Astrocyte (in vitro differentiated cells and primary cell): ENCODE measurements around the gene RTKN. TPM values are rescaled to one million over a fixed set of nuclear protein-coding genes. Genes with fewer than 3 reads are reported as not detected.
A peak's percentile ranks its signal among the peaks of the same experiment; 100 is the strongest.

Source experiments
- DNase-seq: peaks from one replicate; pipeline ENCODE4 v3.0.0-alpha.2; 2010; ENCODE audit warnings: low read depth
- FAIRE-seq: peaks from 2 replicates; lab custom pipeline; 2011; peaks lifted over from hg19 to GRCh38; lab: Jason Lieb, UNC
- H2AFZ ChIP-seq: 2 replicates; pipeline ENCODE4 v1.6.0; 2012; ENCODE audit warnings: low read depth, low read length, inconsistent platforms
- H3K27ac ChIP-seq: 2 replicates; pipeline ENCODE4 v1.5.1; 2011; ENCODE audit warnings: low read depth, low read length, inconsistent platforms
- H3K27me3 ChIP-seq: 2 replicates; pipeline ENCODE4 v1.6.0; 2011; ENCODE audit warnings: low read length, inconsistent platforms; ENCODE audit not compliant: insufficient read depth
- H3K36me3 ChIP-seq: 2 replicates; pipeline ENCODE4 v1.5.1; 2011; ENCODE audit warnings: low read length, inconsistent platforms; ENCODE audit not compliant: insufficient read depth
- H3K4me1 ChIP-seq: 2 replicates; pipeline ENCODE4 v1.5.1; 2011; ENCODE audit warnings: low read length, inconsistent platforms; ENCODE audit not compliant: insufficient read depth
- H3K4me2 ChIP-seq: 2 replicates; pipeline ENCODE4 v1.6.0; 2012; ENCODE audit warnings: low read length, inconsistent platforms
- H3K4me3 ChIP-seq: 2 replicates; pipeline ENCODE4 v1.5.1; 2011; ENCODE audit warnings: low read depth, mild to moderate bottlenecking, low read length, inconsistent platforms; ENCODE audit not compliant: insufficient read depth
- H3K79me2 ChIP-seq: 2 replicates; pipeline ENCODE4 v1.6.0; 2012; ENCODE audit warnings: mild to moderate bottlenecking, low read length, inconsistent platforms; ENCODE audit not compliant: insufficient read depth
- H3K9ac ChIP-seq: 2 replicates; pipeline ENCODE4 v1.6.0; 2012; ENCODE audit warnings: mild to moderate bottlenecking, low read length, inconsistent platforms
- H3K9me3 ChIP-seq: 2 replicates; pipeline ENCODE4 v1.5.1; 2012; ENCODE audit warnings: low read depth, mild to moderate bottlenecking, low read length, inconsistent platforms; ENCODE audit not compliant: insufficient read depth
- H4K20me1 ChIP-seq: 2 replicates; pipeline ENCODE4 v1.6.0; 2012; ENCODE audit warnings: low read length, inconsistent platforms; ENCODE audit not compliant: insufficient read depth
- H3K27ac Mint-ChIP-seq: one replicate; pipeline ENCODE4 v1.8.0; 2021; ENCODE audit warnings: mild to moderate bottlenecking, mixed read lengths; ENCODE audit not compliant: unreplicated experiment
- H3K27me3 Mint-ChIP-seq: one replicate; pipeline ENCODE4 v1.8.0; 2021; ENCODE audit warnings: low read depth, mixed read lengths; ENCODE audit not compliant: unreplicated experiment
- H3K36me3 Mint-ChIP-seq: one replicate; pipeline ENCODE4 v1.8.0; 2021; ENCODE audit warnings: low read depth, mixed read lengths; ENCODE audit not compliant: unreplicated experiment
- H3K4me1 Mint-ChIP-seq: one replicate; pipeline ENCODE4 v1.8.0; 2021; ENCODE audit warnings: low read depth, mixed read lengths; ENCODE audit not compliant: unreplicated experiment
- H3K4me3 Mint-ChIP-seq: one replicate; pipeline ENCODE4 v1.8.0; 2021; ENCODE audit warnings: mild to moderate bottlenecking, moderate library complexity, mixed read lengths; ENCODE audit not compliant: unreplicated experiment
- H3K9me3 Mint-ChIP-seq: one replicate; pipeline ENCODE4 v1.8.0; 2021; ENCODE audit warnings: mild to moderate bottlenecking, mixed read lengths; ENCODE audit not compliant: unreplicated experiment
- CTCF ChIP-seq: IDR thresholded peaks from 2 replicates; pipeline ENCODE4 v1.5.1; 2011; ENCODE audit warnings: low read depth, mild to moderate bottlenecking, inconsistent platforms, low read length, moderate library complexity; ENCODE audit not compliant: insufficient read depth
- EZH2 ChIP-seq: IDR thresholded peaks from 2 replicates; pipeline ENCODE4 v1.6.1; 2012; ENCODE audit warnings: mild to moderate bottlenecking, low read length, inconsistent platforms; ENCODE audit not compliant: insufficient read depth
- total RNA-seq: library from RNA; stranded (reverse); gene quantifications from 2 replicates; pipeline ENCODE4 v1.2.1, GENCODE V29; 2021

RTKN gene
- total RNA-seq, 1 donor from 2014 or later: 41.6 TPM

- Histone ChIP-seq H3K36me3 (peaks cover 18% of the 10 kb centered on the region), H4K20me1 (peaks cover 8% of the 10 kb centered on the region), H3K27ac (no peak overlapping the region), H3K27me3 (no peaks in the 10 kb centered on the region), H3K4me1 (peaks cover 13% of the 10 kb centered on the region), H3K4me2 (no peak overlapping the region), H3K79me2 (no peaks in the 10 kb centered on the region), H3K4me3 (no peak overlapping the region), H3K9me3 (no peaks in the 10 kb centered on the region), H3K9ac (no peak overlapping the region), H2AFZ (no peak overlapping the region)
- no peak overlapping the region for H3K4me3 Mint-ChIP-seq
- no peak overlapping the region for H3K27ac Mint-ChIP-seq
- H3K4me1 Mint-ChIP-seq: peaks cover 17% of the 10 kb centered on the region
- H3K9me3 Mint-ChIP-seq: no peaks in the 10 kb centered on the region
- FAIRE-seq (no peak), DNase-seq (no peak)
- no peaks in the 10 kb centered on the region for H3K27me3 Mint-ChIP-seq
- peaks cover 18% of the 10 kb centered on the region for H3K36me3 Mint-ChIP-seq
- TF ChIP-seq CTCF: no peak
- TF ChIP-seq EZH2: no peak
These were observed 12.0 kb downstream of the RTKN start for GRCh38 chr2:74429487-74430451.

GRCh38 chr2:74428675-74429074, 13.1 kb downstream of the RTKN start:
- Mint-ChIP-seq H3K4me1 (peaks cover 23% of the 10 kb centered on the region), H3K27ac (no peak overlapping the region)

More at GRCh38 chr2:74428675-74429074, 13.1 kb downstream of the RTKN start:
- DNase-seq: no peak
- Mint-ChIP-seq H3K4me3 (peak overlapping the region; percentile 40), H3K9me3 (no peaks in the 10 kb centered on the region), H3K36me3 (peaks cover 22% of the 10 kb centered on the region), H3K27me3 (no peaks in the 10 kb centered on the region)
- H3K36me3 ChIP-seq: peaks cover 18% of the 10 kb centered on the region
- H2AFZ ChIP-seq: no peak overlapping the region
- H3K9me3 ChIP-seq: no peaks in the 10 kb centered on the region
- no peak overlapping the region for H3K4me3 ChIP-seq
- H4K20me1 ChIP-seq: peaks cover 7% of the 10 kb centered on the region
- no peak for TF ChIP-seq CTCF
- no peak for TF ChIP-seq EZH2
- no peak overlapping the region for H3K9ac ChIP-seq
- H3K4me1 ChIP-seq: peaks cover 17% of the 10 kb centered on the region
- H3K27me3 ChIP-seq: no peaks in the 10 kb centered on the region
- no peak overlapping the region for H3K4me2 ChIP-seq
- H3K79me2 ChIP-seq: no peaks in the 10 kb centered on the region
- H3K27ac ChIP-seq: no peak overlapping the region
- no peak for FAIRE-seq
